Tibial artery (tissue), 4 donors: Measurements from ENCODE around the gene IGFL1.
"Not testable (repeated sequence)": the region's sequence is repeated elsewhere in the genome, so short reads cannot be mapped to it uniquely, and the experiment has no call there.

ENCODE experiments used
- DNase-seq, 2 donors: peaks; one replicate each; pipeline ENCODE4 v3.0.0-alpha.2; 2019
- H3K27ac ChIP-seq, 2 donors: fragments of 200-600 bp; sonication (generic) in 1 of 2; 1 replicate in 1 of 2; 2 replicates in 1 of 2; pipeline ENCODE4 v1.5.1; 2018 to 2019; ENCODE audit warnings: mild to moderate bottlenecking in 1 of 2
- H3K27me3 ChIP-seq, 2 donors: fragments of 200-600 bp; sonication (generic) in 1 of 2; one replicate each; pipeline versions ENCODE4 v1.5.1 to v1.6.0; 2016 to 2019
- H3K36me3 ChIP-seq, 3 donors: fragments of 200-600 bp; sonication (generic) in 2 of 3; one replicate each; pipeline ENCODE4 v1.5.1; 2016 to 2019; ENCODE audit warnings: mild to moderate bottlenecking in 2 of 3
- H3K4me1 ChIP-seq, 4 donors: fragments of 200-600 bp; sonication (generic) in 2 of 4; 1 replicate in 3 of 4; 2 replicates in 1 of 4; pipeline ENCODE4 v1.5.1; 2016 to 2019
- H3K4me3 ChIP-seq, 2 donors: fragments of 200-600 bp; sonication (generic) in 1 of 2; 1 replicate in 1 of 2; 2 replicates in 1 of 2; pipeline ENCODE4 v1.5.1; 2018 to 2019; ENCODE audit warnings: mild to moderate bottlenecking in 2 of 2
- H3K9me3 ChIP-seq, 3 donors: fragments of 200-600 bp; sonication (generic) in 1 of 3; one replicate each; pipeline ENCODE4 v1.5.1; 2016 to 2019
- CTCF ChIP-seq, 2 experiments: fragments of 200-600 bp in 1 of 2; fragments of 450-650 bp in 1 of 2; IDR thresholded peaks; one replicate each; pipeline ENCODE4 v1.5.1; 2017 to 2019; ENCODE audit warnings: antibody characterized with exemption in 2 of 2, mild to moderate bottlenecking in 1 of 2, moderate library complexity in 1 of 2
- intact Hi-C: fragments of 100-400 bp; cut with DNase I; formaldehyde crosslinking; loops from one replicate; pipeline ENCODE4 v1.15.0; 2023; ENCODE audit warnings: low total_unique reads

The IGFL1 gene

GRCh38 chr19:46192992-46193650, 36.4 kb upstream of the IGFL1 start:
- peaks cover 0 to 4% (median 0%) of the 10 kb centered on the region in 4 donors for H3K4me1 ChIP-seq
- H3K36me3 ChIP-seq: no peaks in the 10 kb centered on the region
- H3K9me3 ChIP-seq: no peaks in the 10 kb centered on the region
- no peak for TF ChIP-seq CTCF (IDR thresholded peaks at IDR 0.05)
- no peak overlapping the region for H3K4me3 ChIP-seq
- H3K27ac ChIP-seq: no peak overlapping the region
- intact Hi-C loops: no loop called here
- peak in 1 of 2 donors; percentile 31 for DNase-seq
- peaks cover 0 to 77% of the 10 kb centered on the region in 2 donors for H3K27me3 ChIP-seq

GRCh38 chr19:46193678-46194077, 35.9 kb upstream of the IGFL1 start:
- Histone ChIP-seq H3K4me1 (peaks cover 0 to 4% (median 0%) of the 10 kb centered on the region in 4 donors), H3K27me3 (peaks cover 0 to 72% of the 10 kb centered on the region in 2 donors), H3K9me3 (no peaks in the 10 kb centered on the region), H3K4me3 (no peak overlapping the region), H3K27ac (no peak overlapping the region), H3K36me3 (no peaks in the 10 kb centered on the region)
- DNase-seq: no peak
- no peak for TF ChIP-seq CTCF (IDR thresholded peaks at IDR 0.05)
- intact Hi-C loops: no loop called here

- intact Hi-C loops: no loop called here
- Histone ChIP-seq H3K4me1 (no peaks in the 10 kb centered on the region), H3K9me3 (no peaks in the 10 kb centered on the region), H3K4me3 (no peak overlapping the region), H3K27ac (no peak overlapping the region), H3K36me3 (no peaks in the 10 kb centered on the region), H3K27me3 (peaks cover 0 to 65% of the 10 kb centered on the region in 2 donors)
- DNase-seq: no peak
- TF ChIP-seq CTCF (IDR thresholded peaks at IDR 0.05): no peak
These were observed 34.4 kb upstream of the IGFL1 start for GRCh38 chr19:46195104-46195503.

GRCh38 chr19:46195919-46196318, 33.6 kb upstream of the IGFL1 start:
- H3K9me3 ChIP-seq, H3K4me1 ChIP-seq, H3K27ac ChIP-seq, DNase-seq, intact Hi-C loops, H3K36me3 ChIP-seq, H3K4me3 ChIP-seq: not testable (repeated sequence)
- peaks cover 0 to 57% of the 10 kb centered on the region in 2 donors for H3K27me3 ChIP-seq

- no peaks in the 10 kb centered on the region for H3K9me3 ChIP-seq
- H3K4me1 ChIP-seq: peaks cover 0 to 3% (median 0%) of the 10 kb centered on the region in 4 donors
- no peak overlapping the region for H3K4me3 ChIP-seq
- H3K36me3 ChIP-seq: no peaks in the 10 kb centered on the region
- H3K27me3 ChIP-seq: peaks cover 0 to 54% of the 10 kb centered on the region in 2 donors
- DNase-seq: no peak
- H3K27ac ChIP-seq: no peak overlapping the region
- intact Hi-C loops: no loop called here
- TF ChIP-seq CTCF (IDR thresholded peaks at IDR 0.05): no peak
These were observed 33.0 kb upstream of the IGFL1 start for GRCh38 chr19:46196410-46197124.

- Histone ChIP-seq H3K27ac (no peak overlapping the region), H3K4me3 (no peak overlapping the region), H3K4me1 (peaks cover 0 to 3% (median 0%) of the 10 kb centered on the region in 4 donors), H3K36me3 (no peaks in the 10 kb centered on the region), H3K27me3 (peaks cover 0 to 47% of the 10 kb centered on the region in 2 donors), H3K9me3 (no peaks in the 10 kb centered on the region)
- TF ChIP-seq CTCF (IDR thresholded peaks at IDR 0.05): no peak
- intact Hi-C loops: no loop called here
- DNase-seq: no peak
These were observed 32.0 kb upstream of the IGFL1 start for GRCh38 chr19:46197314-46198070.
